Loucy (cell line): ENCODE measurements around the gene PCSK2.

Source experiments
- EZH2phosphoT487 ChIP-seq: fragments of 200-600 bp; IDR thresholded peaks from 2 replicates; pipeline ENCODE4 v1.6.1; 2018; ENCODE audit warnings: antibody characterized with exemption, mild to moderate bottlenecking, moderate library complexity, borderline replicate concordance
- TF ChIP-seq, protein P1 (sequence below): fragments of 200-600 bp; sonication (generic); conservative IDR thresholded peaks from 2 replicates; pipeline ENCODE4 v1.5.1; 2014; ENCODE audit warnings: mild to moderate bottlenecking, antibody characterized with exemption, low read length

DNA sequence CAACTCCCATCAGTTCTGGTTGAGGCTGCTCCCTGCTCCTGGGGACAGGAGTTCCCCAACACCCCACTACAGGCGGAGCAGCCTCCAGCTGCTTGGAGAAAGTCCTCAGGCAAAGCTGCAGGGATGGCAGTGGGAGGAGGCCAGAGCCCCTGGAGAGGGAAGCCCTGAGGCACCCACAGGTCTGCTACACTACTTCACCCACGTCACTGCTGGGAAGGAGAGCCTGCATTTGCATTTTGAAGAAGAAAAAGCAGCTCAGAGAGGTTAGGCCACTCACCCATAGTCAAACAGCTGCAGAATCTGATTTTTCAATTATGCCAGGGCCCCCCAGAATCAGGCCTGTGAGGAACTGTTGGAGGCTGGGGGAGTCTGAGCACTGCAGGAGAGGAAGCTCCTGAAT, 287.1 kb downstream of the PCSK2 start:
- TF ChIP-seq, protein P1, sequence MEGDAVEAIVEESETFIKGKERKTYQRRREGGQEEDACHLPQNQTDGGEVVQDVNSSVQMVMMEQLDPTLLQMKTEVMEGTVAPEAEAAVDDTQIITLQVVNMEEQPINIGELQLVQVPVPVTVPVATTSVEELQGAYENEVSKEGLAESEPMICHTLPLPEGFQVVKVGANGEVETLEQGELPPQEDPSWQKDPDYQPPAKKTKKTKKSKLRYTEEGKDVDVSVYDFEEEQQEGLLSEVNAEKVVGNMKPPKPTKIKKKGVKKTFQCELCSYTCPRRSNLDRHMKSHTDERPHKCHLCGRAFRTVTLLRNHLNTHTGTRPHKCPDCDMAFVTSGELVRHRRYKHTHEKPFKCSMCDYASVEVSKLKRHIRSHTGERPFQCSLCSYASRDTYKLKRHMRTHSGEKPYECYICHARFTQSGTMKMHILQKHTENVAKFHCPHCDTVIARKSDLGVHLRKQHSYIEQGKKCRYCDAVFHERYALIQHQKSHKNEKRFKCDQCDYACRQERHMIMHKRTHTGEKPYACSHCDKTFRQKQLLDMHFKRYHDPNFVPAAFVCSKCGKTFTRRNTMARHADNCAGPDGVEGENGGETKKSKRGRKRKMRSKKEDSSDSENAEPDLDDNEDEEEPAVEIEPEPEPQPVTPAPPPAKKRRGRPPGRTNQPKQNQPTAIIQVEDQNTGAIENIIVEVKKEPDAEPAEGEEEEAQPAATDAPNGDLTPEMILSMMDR, result no peak
- TF ChIP-seq EZH2phosphoT487, result no peak
